GM18909 (cell line): Measurements from ENCODE around the gene LARGE1.

ENCODE experiments used
- ATAC-seq: cut with Tn5 transposase; IDR thresholded peaks from one replicate; pipeline ENCODE4 v1.9.1; 2021; ENCODE audit warnings: mild to moderate bottlenecking; ENCODE audit not compliant: unreplicated experiment, poor library complexity

The LARGE1 gene

DNA sequence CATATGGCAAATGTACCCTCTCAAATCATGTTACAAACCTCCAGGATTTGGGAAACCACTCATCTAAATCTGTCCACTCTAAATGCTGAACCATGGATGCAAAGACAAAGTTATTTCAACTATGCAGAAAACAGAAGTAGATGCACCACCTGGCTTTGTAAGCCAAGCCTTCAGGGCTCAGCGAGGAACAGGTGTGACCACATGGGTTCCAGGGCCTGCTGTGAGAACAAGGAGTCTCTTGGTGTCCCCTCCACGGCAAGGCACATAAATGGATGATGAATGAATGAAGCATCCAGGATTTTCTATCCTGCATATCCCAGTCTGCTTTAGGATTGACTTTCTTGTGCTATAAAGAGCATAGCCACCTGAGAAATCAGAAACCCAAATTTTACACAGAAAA, 284.5 kb downstream of the LARGE1 start:
- ATAC-seq: no peak

DNA sequence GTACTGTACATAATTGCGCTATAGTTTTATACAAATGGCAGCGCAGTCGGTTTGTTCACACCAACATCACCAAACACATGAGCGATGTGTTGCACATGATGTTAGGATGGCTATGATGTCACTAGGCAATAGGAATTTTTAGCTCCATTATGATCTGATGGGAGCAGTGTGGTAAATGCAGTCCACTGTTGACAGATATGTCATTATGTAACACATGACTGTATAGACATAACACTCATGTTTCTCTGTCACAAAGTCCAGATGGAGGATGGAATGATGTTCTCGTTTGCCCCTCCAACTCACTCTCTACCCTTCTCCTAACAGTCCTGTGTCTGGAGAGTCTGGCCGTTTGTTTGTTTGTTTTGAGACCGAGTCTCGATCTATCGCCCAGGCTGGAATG, 288.5 kb downstream of the LARGE1 start:
- ATAC-seq: no peak

DNA sequence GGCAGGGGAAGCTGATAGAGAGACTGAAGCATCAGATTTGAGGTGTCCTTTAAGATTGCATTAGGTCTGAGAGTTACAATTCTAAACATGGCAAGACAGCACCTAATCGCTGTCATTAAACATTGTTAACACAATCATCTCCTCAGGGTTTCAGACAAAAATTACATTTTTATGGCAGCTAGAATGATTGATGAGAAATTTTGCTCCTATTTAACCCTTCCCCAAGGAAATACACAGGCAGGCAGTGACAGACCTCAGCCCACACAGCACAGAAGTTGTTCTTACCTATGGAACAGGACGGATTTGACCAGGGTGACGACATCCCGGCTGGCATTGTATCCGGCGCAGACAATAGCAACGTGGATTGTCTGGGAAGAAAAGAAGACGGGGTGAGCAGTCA, 294.3 kb downstream of the LARGE1 start:
- ATAC-seq: no peak

- no peak for ATAC-seq
Observed at GRCh38 chr22:33620085-33620484, 300.2 kb downstream of the LARGE1 start.

DNA sequence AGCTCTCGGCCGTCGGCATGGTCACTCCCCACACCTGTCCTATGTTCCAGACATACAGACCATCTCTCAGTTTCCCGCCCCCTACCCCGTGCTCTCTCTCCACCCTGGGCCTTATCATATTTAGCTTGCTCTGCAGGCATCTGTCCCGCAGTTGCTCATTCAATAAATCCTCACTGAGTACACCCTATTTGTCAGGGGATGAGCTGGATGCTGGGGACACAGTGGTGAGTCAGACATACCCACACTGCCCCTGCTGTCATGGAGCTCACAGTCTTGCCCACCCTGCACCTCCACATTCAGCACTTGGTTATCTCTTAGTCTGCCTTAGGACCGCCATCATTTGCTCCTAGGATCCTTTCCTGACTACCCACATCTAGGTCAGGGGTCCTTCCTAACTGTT, 313.8 kb downstream of the LARGE1 start:
- no peak for ATAC-seq

GRCh38 chr22:33605666-33606065, 314.6 kb downstream of the LARGE1 start:
- no peak for ATAC-seq

DNA sequence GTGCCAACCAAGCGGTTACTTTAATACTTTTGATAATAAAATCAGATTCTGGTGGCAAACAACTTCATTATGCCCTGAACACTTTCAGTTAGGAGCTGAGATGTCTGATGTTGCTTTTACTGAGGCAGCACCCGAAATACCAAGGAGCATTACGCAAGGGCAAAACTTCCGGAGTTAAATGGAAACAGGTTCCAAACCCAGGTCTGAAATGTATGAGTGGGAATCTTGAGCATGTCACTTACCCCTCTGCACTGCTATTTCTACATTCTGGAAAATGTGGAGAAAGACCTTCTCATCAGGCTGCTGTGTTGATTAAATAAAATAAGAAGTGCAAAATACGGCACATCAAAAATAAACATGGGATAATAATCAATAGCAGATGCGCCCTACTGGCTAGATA, 315.1 kb downstream of the LARGE1 start:
- ATAC-seq: no peak

DNA sequence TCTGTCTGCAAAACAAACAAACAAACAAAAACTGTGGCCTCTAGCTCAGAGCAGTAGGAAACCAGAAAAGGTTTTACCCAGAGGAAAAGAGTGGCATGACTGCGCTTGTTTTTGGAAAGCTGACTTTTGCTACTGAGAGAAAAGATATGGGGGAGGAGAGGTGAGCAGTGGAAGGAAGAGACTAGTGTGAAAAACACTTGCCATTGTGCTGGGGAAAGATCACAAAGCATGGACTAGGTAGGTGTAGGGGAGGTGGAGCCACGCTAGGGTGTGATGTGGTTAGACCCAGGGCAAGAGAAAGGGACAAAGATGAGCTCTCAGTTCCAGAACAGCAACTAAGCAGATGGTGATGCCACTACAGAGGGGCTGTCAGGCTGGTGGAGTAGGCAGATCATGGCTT, 319.2 kb downstream of the LARGE1 start:
- ATAC-seq: no peak

- no peak for ATAC-seq
Observed at GRCh38 chr22:33600595-33600994, 319.7 kb downstream of the LARGE1 start.

DNA sequence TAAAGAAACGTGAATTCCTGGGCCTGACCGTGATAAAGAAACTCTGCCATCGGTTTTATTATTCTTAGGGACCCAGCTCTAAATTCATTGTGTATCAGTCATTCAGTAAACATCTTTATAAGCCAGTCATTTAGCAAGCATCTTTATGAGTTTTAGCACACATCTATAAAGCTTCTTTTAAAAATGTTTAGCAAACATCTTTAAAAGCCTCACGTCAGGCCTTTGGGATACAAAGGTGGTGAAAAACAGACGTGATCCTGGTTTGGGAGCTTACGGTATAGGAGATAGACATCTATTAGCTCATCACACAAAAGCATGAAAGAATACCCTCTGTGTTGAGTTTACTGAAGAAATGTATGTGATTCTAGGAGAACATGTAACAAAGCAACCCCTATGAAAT, 320.2 kb downstream of the LARGE1 start:
- ATAC-seq: no peak

GRCh38 chr22:33599596-33599995, 320.7 kb downstream of the LARGE1 start:
- no peak for ATAC-seq

DNA sequence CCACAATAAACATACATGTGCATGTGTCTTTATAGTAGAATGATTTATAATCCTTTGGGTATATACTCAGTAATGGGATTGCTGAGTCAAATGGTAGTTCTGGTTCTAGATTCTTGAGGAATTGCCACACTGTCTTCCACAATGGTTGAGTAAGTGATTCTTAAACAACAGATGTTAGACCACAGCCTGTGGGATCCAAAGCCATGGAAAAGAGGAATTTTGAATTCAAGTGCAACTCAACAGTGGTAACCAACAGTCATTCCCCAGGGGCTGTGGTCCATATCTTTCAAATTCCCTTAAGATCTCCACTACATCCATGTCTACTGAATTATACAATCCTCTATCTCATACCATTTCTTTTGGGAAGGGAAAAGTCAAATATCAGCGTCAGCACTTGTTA, 321.5 kb downstream of the LARGE1 start:
- no peak for ATAC-seq

GRCh38 chr22:33597274-33597985, 322.8 kb downstream of the LARGE1 start:
- ATAC-seq: no peak

DNA sequence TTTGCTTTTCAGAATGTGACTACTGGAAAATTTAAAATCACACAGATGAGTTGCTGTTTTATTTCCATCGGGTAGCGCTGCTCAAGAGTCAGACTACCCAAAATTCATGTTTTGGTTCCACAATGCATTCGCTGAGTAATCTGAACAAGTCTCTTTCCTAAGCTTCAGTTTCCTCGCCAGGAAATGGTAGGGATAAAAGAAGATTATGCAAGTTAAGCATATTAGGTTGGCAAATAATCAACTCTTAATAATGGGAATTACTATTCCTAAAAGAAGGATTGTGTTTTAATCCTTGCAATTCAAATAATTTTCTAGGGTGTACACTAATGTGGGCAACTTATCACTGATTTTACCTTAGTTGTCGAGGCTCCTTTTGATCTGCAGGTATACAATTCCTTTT, 326.5 kb downstream of the LARGE1 start:
- no peak for ATAC-seq

- ATAC-seq: no peak
Observed at GRCh38 chr22:33591946-33592345, 328.3 kb downstream of the LARGE1 start.

- no peak for ATAC-seq
Observed at GRCh38 chr22:33589297-33589696, 331.0 kb downstream of the LARGE1 start.

DNA sequence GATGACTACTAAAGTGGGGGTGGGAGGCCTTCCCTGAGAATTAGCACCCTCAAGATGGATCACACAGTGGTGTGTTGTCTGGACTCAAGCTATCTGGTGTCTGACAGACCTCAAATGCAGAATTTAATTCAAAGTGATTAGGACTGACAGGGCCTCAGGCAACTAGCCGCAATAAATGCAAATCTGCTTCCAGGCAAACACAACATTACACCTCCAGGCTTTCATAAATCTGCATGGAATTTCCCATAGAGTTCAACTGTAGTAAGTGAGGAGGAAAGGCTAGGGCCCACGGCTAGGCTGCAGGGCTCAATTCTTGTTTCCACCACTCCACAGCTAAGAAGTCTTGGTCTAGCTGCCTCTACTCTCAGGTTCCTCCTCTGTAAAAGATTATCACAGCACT, 331.4 kb downstream of the LARGE1 start:
- ATAC-seq: no peak

- ATAC-seq: no peak
Observed at GRCh38 chr22:33584152-33584551, 336.1 kb downstream of the LARGE1 start.

- ATAC-seq: no peak
Observed at GRCh38 chr22:33582822-33583400, 337.4 kb downstream of the LARGE1 start.

- no peak for ATAC-seq
Observed at GRCh38 chr22:33580310-33580709, 340.0 kb downstream of the LARGE1 start.

DNA sequence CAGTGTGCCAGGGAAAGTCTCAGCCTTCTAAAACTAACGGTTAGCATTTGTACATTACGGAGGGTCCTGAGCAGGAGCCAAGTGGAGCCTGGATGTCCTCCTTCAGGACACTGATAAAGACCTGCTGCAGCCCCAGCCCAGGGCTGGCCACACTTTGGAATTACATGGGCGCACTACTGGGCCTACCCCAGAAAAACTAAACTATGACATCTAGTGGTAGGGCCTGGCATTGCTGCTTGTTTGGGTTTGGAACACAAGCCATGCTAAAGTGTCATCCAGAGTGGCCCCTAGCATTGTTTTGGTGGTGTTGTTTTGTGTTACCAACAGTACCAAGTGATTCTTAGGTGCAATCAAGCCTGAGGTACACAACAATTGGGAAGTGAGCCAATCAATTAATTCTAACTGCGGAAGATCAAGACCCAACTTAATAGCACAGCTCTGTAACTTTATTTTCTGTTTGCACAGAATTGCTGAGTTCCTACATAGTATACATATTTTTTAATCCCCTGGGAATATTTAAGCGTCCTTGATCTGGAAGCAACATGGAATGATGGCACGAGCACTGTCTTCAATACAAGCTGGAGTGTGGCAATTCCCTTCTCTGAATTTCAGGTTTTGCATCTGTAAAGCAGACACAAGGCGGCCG, 340.7 kb downstream of the LARGE1 start:
- peak; percentile 64 for ATAC-seq

GRCh38 chr22:33578752-33579151, 341.5 kb downstream of the LARGE1 start:
- ATAC-seq: no peak
